ENCODE data around the gene GNAI1. TPM values are rescaled to one million over a fixed set of nuclear protein-coding genes. Genes with fewer than 3 reads are reported as not detected.

GNAI1 gene
- total RNA-seq, 2 donors from 2014 or later = 30.2 to 40.4 TPM

DNA sequence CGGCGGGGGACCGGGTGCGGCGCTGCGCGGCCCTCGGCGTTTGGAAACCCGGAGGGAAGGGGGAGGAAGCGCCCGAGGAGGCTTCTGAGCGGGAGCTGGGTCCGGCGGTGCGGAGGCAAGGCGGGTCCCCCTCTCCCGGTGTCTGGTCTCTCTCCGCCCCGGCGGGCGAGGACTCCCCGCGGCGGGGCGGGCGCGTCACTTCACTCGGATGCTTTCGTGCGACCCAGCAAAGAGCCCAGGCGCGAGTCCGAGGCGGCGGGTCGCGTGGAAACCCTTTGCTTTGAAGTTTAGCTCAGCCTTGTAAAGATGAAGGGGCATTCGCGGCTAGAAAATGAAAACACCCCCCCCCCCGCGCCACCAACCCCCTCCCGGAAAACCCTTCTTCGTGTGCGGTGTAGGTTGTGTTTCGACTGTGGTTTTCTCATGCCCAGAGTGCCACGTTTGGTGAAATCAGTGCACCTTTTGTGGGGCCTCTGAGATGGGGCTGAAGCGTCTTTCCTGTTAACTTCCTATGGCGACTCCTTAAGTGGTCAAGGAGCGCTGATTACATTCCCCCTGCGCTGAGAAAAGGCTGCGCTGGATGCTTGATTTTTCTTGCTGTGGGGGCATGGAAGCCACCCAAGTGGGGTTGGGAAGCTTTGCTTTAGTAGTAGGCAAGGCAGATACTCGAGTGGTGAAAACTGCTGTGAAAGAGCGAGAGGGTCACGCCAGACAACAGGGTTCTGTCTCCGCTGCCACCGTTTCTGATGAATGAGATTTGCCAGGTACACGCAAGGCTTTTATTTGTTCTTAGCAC, 876 bp downstream of the GNAI1 start:
- Histone ChIP-seq H3K27me3 (replicated peaks; ENCODE audit: insufficient read depth) (no peaks in the 10 kb centered on the region), H3K4me1 (replicated peaks) (peaks cover 5% of the 10 kb centered on the region), H3K27ac (peak overlapping the region; percentile 86 to 87), H3K9me3 (no peaks in the 10 kb centered on the region), H3K4me3 (peak overlapping the region; percentile 85 to 89), H3K36me3 (no peaks in the 10 kb centered on the region)
- WGBS = under 1% methylated on average over 56 of the region's 58 CpGs
- TF ChIP-seq POLR2AphosphoS5 (IDR thresholded peaks at IDR 0.05) = peak; percentile 26
- TF ChIP-seq, protein P1, sequence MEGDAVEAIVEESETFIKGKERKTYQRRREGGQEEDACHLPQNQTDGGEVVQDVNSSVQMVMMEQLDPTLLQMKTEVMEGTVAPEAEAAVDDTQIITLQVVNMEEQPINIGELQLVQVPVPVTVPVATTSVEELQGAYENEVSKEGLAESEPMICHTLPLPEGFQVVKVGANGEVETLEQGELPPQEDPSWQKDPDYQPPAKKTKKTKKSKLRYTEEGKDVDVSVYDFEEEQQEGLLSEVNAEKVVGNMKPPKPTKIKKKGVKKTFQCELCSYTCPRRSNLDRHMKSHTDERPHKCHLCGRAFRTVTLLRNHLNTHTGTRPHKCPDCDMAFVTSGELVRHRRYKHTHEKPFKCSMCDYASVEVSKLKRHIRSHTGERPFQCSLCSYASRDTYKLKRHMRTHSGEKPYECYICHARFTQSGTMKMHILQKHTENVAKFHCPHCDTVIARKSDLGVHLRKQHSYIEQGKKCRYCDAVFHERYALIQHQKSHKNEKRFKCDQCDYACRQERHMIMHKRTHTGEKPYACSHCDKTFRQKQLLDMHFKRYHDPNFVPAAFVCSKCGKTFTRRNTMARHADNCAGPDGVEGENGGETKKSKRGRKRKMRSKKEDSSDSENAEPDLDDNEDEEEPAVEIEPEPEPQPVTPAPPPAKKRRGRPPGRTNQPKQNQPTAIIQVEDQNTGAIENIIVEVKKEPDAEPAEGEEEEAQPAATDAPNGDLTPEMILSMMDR (IDR thresholded peaks at IDR 0.05) = no peak
- DNase-seq (ENCODE audit: low spot score) = no peak
- intact Hi-C loops (cut with DNase I) = no loop called here

DNA sequence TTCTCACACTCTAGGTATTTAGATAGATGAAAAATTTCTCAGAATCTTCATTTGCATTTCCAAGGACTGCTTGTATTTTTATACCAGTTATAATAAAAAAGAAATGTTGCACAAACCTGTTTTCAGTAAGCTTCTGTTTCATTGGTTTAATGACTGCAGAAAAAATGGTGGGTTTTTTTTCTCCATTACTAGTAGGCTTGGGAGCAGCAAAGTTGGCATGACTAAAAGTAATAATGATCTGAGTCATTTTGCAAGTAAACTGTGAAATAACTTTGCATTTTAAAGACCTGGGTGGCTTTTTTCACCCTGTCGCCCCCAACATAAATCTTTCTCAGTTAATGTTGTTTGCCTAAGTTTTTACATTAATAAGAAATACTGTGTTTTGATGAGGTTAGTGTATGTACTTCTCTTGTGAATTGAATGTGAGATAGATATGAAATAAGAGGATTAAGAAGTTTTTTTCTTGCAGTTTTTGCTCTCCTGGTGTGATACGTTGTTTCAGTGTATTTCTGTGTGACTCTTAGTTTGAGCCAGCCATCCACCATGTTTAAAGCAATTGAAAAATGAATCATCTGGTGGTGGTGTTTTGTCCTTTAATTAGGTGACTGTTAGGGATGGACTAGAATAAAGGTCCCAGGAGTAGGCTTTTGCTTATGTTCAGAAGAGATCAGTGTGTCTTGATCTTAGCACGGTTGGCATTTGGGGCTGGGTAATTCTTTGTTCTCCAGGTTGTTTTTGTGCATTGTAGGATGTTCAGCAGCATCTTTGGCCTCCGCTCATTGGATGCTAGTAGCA, 1.8 kb downstream of the GNAI1 start:
- Histone ChIP-seq H3K9me3 (no peaks in the 10 kb centered on the region), H3K4me1 (replicated peaks) (peaks cover 5% of the 10 kb centered on the region), H3K27me3 (replicated peaks; ENCODE audit: insufficient read depth) (no peaks in the 10 kb centered on the region), H3K4me3 (peak overlapping the region; percentile 85 to 89), H3K27ac (peak overlapping the region; percentile 86 to 87), H3K36me3 (no peaks in the 10 kb centered on the region)
- DNase-seq (ENCODE audit: low spot score) = no peak
- TF ChIP-seq, protein P1 (IDR thresholded peaks at IDR 0.05) = no peak
- TF ChIP-seq POLR2AphosphoS5 (IDR thresholded peaks at IDR 0.05) (no peak), POLR2A (IDR thresholded peaks at IDR 0.05) (no peak)
- intact Hi-C loops (cut with DNase I) = no loop called here
- 42% methylated on average over 4 of the region's 4 CpGs for WGBS

DNA sequence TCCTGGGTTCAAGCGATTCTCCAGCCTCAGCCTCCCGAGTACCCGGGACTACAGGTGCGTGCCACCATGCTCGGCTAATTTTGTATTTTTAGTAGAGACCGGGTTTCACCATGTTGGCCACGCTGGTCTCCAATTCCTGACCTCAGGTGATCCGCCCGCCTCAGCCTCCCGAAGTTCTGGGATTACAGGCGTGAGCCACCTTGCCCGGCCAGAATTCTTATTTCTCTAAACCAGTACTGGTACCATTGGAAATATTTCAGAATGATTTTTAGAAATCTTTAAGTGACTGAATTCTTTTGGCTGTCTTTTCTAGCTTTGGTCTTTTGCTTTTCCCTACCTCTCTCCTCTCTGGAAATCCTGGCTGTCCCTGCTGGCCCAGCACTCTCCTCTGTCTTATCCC, 2.8 kb downstream of the GNAI1 start:
- Histone ChIP-seq H3K36me3 (no peaks in the 10 kb centered on the region), H3K9me3 (no peaks in the 10 kb centered on the region), H3K4me1 (replicated peaks) (peaks cover 5% of the 10 kb centered on the region), H3K27me3 (replicated peaks; ENCODE audit: insufficient read depth) (no peaks in the 10 kb centered on the region), H3K4me3 (no peak overlapping the region), H3K27ac (no peak overlapping the region)
- WGBS = 95% methylated on average over 12 of the region's 12 CpGs
- TF ChIP-seq POLR2AphosphoS5 (IDR thresholded peaks at IDR 0.05) = no peak
- TF ChIP-seq, protein P1 (IDR thresholded peaks at IDR 0.05) = no peak
- no peak for TF ChIP-seq POLR2A (IDR thresholded peaks at IDR 0.05)
- no peak for DNase-seq (ENCODE audit: low spot score)
- intact Hi-C loops (cut with DNase I) = no loop called here

DNA sequence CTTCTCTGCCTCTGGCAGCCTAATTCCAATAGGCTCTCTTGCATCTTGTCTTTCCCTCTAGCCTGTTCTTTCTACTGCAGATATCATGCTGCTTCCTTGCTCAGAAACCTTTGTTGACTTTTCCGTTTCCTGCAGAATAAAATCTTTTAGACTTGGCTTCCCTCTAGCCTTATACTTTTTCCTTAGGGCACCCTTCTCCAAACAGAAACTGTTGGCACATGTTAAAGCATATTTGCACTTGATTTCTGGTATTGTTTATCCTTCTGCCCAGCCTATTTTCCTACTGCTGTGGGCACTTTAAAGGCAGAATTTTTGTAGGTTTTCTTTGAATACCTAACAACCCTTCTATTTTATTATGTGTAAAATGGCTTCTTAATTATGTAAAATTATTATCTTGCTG, 4.6 kb downstream of the GNAI1 start:
- DNase-seq (ENCODE audit: low spot score) = no peak
- Histone ChIP-seq H3K27ac (no peak overlapping the region), H3K9me3 (no peaks in the 10 kb centered on the region), H3K27me3 (replicated peaks; ENCODE audit: insufficient read depth) (no peaks in the 10 kb centered on the region), H3K4me3 (no peak overlapping the region), H3K4me1 (replicated peaks) (peaks cover 5% of the 10 kb centered on the region), H3K36me3 (no peaks in the 10 kb centered on the region)
- WGBS = 12% methylated on average over 1 of the region's 1 CpG
- intact Hi-C loops (cut with DNase I) = no loop called here
- TF ChIP-seq POLR2AphosphoS5 (IDR thresholded peaks at IDR 0.05) = peak; percentile 53
- TF ChIP-seq, protein P1 (IDR thresholded peaks at IDR 0.05) = no peak

All from prostate gland (tissue), 2 donors.